Adrenal gland (tissue), 5 donors: ENCODE results near the gene NCEH1.

Source experiments
- POLR2A ChIP-seq, 2 donors: fragments of 450-650 bp; IDR thresholded peaks; one replicate each; pipeline ENCODE4 v1.6.1; 2017; ENCODE audit warnings: antibody characterized with exemption in 2 of 2, mild to moderate bottlenecking in 2 of 2, moderate library complexity in 1 of 2
- TF ChIP-seq, protein P1 (sequence below), 6 experiments: fragments of 450-650 bp in 4 of 6; fragments of 200-600 bp in 2 of 6; sonication (generic) in 1 of 6; IDR thresholded peaks; 1 replicate in 5 of 6; 2 replicates in 1 of 6; pipeline versions ENCODE4 v1.5.1 to v1.8.0; 2016 to 2021; ENCODE audit warnings: antibody characterized with exemption in 6 of 6, mild to moderate bottlenecking in 2 of 6, moderate library complexity in 1 of 6
- donor health status: DM: no; HTN: no; CAD: no.

DNA sequence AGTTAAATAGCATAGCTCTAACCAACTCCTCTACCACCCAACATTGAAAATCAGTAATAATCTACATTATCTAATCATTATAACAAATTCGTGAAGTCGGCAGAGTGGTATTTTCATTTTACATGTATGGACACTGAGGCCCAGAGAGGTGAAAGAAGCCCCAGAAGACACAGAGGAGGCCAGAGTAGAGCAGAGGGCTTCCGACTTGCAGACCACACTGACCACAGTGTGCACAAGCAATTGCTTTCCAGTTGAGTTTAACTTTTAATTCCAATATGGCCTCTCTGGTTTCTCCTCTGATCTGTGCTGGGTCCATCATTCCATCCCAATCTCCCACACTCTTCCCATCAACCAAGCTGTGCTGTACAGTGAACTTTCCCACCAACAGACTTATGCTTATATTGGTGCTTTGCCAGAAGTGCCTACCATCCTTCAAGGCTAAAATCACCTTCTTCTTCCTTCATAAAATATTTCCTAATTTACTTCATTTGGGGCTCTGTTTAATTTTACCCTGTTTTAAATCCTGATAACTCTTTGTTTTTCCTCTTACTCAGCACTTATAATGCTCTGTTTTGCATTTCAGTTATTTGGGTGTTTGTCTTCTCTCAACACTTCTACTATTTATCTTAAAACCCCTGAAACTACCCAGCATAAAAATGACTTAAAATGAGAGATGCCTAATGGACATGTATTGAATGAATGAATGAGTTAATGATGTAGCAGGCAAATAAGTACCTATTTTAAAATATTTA lies 105.8 kb downstream of the NCEH1 start:
- TF ChIP-seq, protein P1, sequence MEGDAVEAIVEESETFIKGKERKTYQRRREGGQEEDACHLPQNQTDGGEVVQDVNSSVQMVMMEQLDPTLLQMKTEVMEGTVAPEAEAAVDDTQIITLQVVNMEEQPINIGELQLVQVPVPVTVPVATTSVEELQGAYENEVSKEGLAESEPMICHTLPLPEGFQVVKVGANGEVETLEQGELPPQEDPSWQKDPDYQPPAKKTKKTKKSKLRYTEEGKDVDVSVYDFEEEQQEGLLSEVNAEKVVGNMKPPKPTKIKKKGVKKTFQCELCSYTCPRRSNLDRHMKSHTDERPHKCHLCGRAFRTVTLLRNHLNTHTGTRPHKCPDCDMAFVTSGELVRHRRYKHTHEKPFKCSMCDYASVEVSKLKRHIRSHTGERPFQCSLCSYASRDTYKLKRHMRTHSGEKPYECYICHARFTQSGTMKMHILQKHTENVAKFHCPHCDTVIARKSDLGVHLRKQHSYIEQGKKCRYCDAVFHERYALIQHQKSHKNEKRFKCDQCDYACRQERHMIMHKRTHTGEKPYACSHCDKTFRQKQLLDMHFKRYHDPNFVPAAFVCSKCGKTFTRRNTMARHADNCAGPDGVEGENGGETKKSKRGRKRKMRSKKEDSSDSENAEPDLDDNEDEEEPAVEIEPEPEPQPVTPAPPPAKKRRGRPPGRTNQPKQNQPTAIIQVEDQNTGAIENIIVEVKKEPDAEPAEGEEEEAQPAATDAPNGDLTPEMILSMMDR (IDR thresholded peaks at IDR 0.05), result no peak
- TF ChIP-seq POLR2A (IDR thresholded peaks at IDR 0.05), result no peak
